GM20000 (cell line): ENCODE data around the gene MEGF9.
"Not testable (repeated sequence)": the region's sequence is repeated elsewhere in the genome, so short reads cannot be mapped to it uniquely, and the experiment has no call there.

Source experiments
- DNase-seq: peaks from one replicate; pipeline ENCODE4 v3.0.0; 2012; ENCODE audit warnings: low spot score
- CTCF ChIP-seq: IDR thresholded peaks from 2 replicates; pipeline ENCODE4 v1.5.1; 2012; ENCODE audit warnings: mild to moderate bottlenecking, control low read depth; ENCODE audit errors: extremely low read depth, missing control alignments

The MEGF9 gene

DNA sequence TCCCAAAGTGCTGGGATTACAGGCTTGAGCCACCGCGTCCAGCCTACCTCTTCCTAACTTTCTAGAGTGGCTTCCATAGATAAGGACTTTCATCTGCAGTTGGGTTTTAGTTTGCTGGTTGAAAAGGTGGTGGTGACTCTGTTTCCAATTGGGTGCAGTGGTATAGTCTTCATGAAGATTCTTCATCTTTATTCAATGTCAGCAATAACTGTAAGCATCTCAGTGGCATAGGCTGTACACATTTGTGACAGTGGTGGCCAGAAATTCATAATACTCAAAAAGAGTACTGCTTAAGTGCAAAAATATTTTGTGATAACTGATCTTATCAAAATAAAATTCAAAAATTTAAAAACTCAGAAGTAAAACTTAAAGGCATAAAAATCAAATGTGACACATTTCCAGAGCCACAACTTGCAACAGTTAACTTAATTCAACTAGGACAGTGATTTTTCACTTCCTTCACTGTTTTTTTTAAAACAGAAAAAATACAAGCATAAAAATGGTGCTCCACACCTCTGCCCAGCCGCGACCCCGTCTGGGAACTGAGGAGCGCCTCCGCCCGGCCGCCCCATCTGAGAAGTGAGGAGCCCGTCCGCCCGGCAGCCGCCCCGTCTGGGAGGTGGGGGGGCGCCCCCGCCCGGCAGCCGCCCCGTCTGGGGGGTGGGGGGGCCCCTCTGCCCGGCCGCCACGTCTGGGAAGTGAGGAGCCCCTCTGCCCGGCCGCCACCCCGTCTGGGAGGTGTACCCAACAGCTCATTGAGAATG is 77.9 kb downstream of the MEGF9 start:
- DNase-seq, result no peak
- TF ChIP-seq CTCF, result no peak

GRCh38 chr9:120635011-120635410 is 79.3 kb downstream of the MEGF9 start:
- TF ChIP-seq CTCF, result no peak
- DNase-seq, result no peak

DNA sequence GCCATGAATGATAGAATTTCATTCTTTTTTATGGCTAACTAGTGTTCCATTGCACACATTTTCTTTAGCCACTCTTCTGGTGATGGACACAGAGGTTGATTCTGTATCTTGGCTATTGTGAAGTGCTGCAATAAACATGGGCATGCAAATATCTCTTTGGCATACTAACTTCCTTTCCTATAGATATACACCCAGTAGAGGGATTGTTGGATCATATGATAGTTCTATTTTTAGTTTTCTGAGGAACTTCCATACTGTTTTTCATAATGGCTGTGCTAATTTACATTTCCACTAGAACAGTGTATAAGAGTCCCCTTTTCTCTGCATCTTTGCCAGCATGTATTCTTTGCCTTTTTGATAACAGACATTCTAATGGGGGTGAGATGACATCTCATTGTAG is 83.9 kb downstream of the MEGF9 start:
- no peak for TF ChIP-seq CTCF
- no peak for DNase-seq

DNA sequence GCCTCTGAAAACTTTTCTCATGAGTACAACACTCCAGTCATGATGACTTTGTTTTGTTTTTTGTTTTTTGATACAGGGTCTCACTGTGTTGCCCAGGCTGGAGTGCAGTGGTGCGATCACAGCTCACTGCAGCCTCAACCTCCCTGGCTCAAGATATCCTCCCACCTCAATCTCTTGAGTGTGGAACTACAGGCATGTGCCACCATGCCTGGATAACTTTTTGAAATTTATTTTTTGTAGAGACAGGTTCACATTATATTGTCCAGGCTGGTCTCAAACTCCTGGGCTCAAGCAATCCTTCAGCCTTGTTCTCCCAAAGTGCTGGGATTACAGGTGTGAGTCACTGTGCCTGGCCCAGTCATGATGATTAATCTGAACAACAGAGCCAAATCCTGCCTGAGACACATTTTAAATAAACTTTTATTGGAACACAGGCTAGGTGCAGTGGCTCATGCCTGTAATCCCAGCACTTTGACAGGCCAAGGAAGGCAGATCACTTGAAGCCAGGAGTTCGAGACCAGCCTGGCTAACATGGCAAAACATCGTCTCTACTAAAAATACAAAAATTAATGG is 85.3 kb downstream of the MEGF9 start:
- not testable (repeated sequence) for DNase-seq

DNA sequence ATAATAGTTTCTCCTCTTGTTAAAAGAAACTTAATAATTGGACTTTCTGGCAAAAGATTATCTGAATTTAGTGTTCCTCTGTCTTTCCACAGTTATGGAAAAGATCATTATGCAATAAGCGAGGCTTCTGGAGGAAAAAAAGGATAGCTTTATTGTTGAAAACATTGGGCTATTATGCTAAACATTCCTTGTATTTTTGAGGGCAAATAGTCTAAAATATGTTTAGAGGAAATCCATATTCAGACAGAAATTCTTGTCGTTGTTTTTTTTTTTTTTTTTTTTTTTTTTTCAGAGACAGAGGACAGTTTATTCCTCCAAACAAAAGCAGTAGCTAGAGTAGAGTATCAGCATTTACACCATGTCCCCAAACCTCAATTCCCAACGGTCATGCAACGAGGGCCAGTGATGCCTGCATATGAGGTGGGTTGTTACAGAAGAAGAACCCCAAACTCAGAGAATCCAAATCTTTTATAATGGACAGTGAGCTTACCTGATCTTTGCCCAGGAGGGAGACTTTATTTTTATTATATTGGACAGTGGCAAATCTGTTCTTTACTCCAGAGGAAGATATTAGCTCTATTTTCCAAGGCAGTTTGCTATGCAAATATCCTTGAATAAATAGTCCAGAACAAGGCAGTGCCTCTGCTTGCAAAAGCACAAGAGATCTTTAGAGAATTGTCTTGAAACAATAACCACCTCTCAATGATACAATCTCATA is 85.9 kb downstream of the MEGF9 start:
- no peak for DNase-seq
- TF ChIP-seq CTCF, result no peak

GRCh38 chr9:120627073-120627472 is 87.2 kb downstream of the MEGF9 start:
- DNase-seq, result no peak
- no peak for TF ChIP-seq CTCF

DNA sequence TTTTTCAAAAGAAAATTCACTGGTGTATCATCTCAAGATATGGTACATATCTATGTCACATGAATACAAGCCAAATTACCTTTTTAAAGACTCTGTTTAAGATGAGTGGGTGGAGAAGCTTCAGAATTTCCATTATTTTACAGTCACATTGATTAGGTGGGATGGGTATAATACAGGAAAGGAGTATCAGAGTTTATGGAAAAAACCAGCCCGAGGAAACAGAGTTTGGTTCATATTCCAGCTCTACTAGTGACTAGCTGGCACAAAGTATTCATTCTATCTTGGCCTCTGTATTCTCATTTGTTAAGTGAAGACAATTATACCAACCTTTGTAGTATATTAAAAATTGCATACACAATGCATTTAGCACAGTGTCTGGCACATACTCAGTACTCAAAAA is 87.8 kb downstream of the MEGF9 start:
- DNase-seq, result no peak
- TF ChIP-seq CTCF, result no peak
